Thyroid gland (tissue), 4 donors: ENCODE measurements around the gene EDDM13. TPM values are rescaled to one million over a fixed set of nuclear protein-coding genes. Genes with fewer than 3 reads are reported as not detected.
"Not testable (repeated sequence)": the region's sequence is repeated elsewhere in the genome, so short reads cannot be mapped to it uniquely, and the experiment has no call there.

Experiments used
- DNase-seq, 2 donors: peaks; one replicate each; pipeline ENCODE4 v3.0.0-alpha.2; 2019
- H3K27ac ChIP-seq, 3 donors: fragments of 200-600 bp; sonication (generic); 1 replicate in 2 of 3; 2 replicates in 1 of 3; pipeline ENCODE4 v1.5.1; 2016 to 2019; ENCODE audit warnings: mild to moderate bottlenecking in 1 of 3, moderate library complexity in 1 of 3
- H3K27me3 ChIP-seq: fragments of 200-600 bp; sonication (generic); one replicate; pipeline ENCODE4 v1.5.1; 2019
- H3K36me3 ChIP-seq, 2 donors: fragments of 200-600 bp; sonication (generic); one replicate each; pipeline ENCODE4 v1.5.1; 2016 to 2019
- H3K4me1 ChIP-seq, 2 donors: fragments of 200-600 bp; sonication (generic); one replicate each; pipeline ENCODE4 v1.5.1; 2017 to 2019
- H3K4me3 ChIP-seq, 3 donors: fragments of 200-600 bp; sonication (generic); replicated peaks in 1 of 3; 1 replicate in 2 of 3; 2 replicates in 1 of 3; pipeline ENCODE4 v1.5.1; 2016; ENCODE audit warnings: mild to moderate bottlenecking in 1 of 3
- H3K9me3 ChIP-seq: fragments of 200-600 bp; sonication (generic); one replicate; pipeline ENCODE4 v1.5.1; 2017
- POLR2A ChIP-seq, 2 donors: fragments of 450-650 bp; IDR thresholded peaks; one replicate each; pipeline ENCODE4 v1.6.1; 2017; ENCODE audit warnings: antibody characterized with exemption in 2 of 2, mild to moderate bottlenecking in 2 of 2, moderate library complexity in 1 of 2
- WGBS, 2 donors: methylation state at CpG; one replicate each; pipeline ENCODE4 v1.1.5; 2017; 5-methylcytosine and 5-hydroxymethylcytosine counted together
- intact Hi-C: fragments of 100-400 bp; cut with DNase I; formaldehyde crosslinking; loops from one replicate; pipeline ENCODE4 v1.15.1; 2023
- total RNA-seq, 4 donors: library from RNA; depleted of rRNA; stranded (reverse); fragments of >200 nt; gene quantifications; one replicate each; pipeline ENCODE4 v1.2.3, GENCODE V29; 2016
- TF ChIP-seq, protein P1 (sequence below), 6 experiments: fragments of 200-600 bp in 3 of 6; fragments of 450-650 bp in 3 of 6; sonication (generic) in 3 of 6; IDR thresholded peaks; one replicate each; pipeline ENCODE4 v1.5.1; 2016 to 2019; ENCODE audit warnings: antibody characterized with exemption in 6 of 6, mild to moderate bottlenecking in 2 of 6, inconsistent platforms in 1 of 6, moderate library complexity in 1 of 6

The EDDM13 gene
- total RNA-seq, 4 donors from 2014 or later: 2.0 TPM; not detected in 3

DNA sequence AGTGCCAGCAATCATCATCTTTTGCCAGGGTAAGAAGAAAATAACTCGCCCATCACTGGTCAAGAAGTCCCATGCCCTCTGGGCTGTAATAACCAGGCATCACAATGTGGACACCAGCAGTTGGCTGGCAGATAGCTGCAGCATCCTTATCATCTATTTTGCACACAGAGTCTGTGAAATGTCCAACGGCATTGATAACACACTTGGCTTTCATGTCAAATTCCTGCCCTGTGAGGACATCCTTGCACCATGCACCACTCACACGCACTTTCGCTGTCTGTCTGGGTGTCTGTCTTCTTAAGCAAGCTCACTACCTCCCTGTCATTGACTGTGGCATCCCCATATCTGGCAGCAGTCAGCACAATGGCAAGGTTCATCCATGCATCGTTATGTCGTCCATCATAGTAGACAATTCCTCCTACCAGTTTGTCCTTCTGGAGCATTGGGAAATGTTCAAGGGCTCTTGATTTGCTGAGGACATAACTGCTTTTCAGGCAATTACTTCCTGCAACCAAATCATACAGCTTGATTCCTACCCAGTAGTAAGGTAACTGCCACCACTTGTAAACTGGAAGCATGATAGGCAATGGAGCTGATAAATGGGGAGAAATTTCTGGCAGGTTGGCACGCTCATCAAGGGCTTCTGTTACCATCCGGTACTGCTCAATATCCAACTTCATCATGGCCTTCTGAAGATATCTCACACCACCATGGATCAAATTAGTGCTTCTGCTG, 48.9 kb downstream of the EDDM13 start:
- WGBS, 2 donors: 86 to 91% methylated on average over 8 of the region's 8 CpGs
- H3K9me3 ChIP-seq: no peaks in the 10 kb centered on the region
- no peaks in the 10 kb centered on the region for H3K27me3 ChIP-seq
- no peak overlapping the region for H3K4me3 ChIP-seq
- no peaks in the 10 kb centered on the region for H3K4me1 ChIP-seq
- TF ChIP-seq, protein P1, sequence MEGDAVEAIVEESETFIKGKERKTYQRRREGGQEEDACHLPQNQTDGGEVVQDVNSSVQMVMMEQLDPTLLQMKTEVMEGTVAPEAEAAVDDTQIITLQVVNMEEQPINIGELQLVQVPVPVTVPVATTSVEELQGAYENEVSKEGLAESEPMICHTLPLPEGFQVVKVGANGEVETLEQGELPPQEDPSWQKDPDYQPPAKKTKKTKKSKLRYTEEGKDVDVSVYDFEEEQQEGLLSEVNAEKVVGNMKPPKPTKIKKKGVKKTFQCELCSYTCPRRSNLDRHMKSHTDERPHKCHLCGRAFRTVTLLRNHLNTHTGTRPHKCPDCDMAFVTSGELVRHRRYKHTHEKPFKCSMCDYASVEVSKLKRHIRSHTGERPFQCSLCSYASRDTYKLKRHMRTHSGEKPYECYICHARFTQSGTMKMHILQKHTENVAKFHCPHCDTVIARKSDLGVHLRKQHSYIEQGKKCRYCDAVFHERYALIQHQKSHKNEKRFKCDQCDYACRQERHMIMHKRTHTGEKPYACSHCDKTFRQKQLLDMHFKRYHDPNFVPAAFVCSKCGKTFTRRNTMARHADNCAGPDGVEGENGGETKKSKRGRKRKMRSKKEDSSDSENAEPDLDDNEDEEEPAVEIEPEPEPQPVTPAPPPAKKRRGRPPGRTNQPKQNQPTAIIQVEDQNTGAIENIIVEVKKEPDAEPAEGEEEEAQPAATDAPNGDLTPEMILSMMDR (IDR thresholded peaks at IDR 0.05): no peak
- TF ChIP-seq POLR2A (IDR thresholded peaks at IDR 0.05): no peak
- intact Hi-C loops: no loop called here
- no peak for DNase-seq
- no peaks in the 10 kb centered on the region for H3K36me3 ChIP-seq
- H3K27ac ChIP-seq: no peak overlapping the region

- Histone ChIP-seq H3K9me3 (no peaks in the 10 kb centered on the region), H3K4me3 (no peak overlapping the region), H3K4me1 (no peaks in the 10 kb centered on the region), H3K36me3 (no peaks in the 10 kb centered on the region), H3K27me3 (no peaks in the 10 kb centered on the region), H3K27ac (no peak overlapping the region)
- intact Hi-C loops: no loop called here
- DNase-seq: no peak
- 73 to 82% methylated on average over 7 of the region's 7 CpGs for WGBS, 2 donors
- TF ChIP-seq, protein P1 (IDR thresholded peaks at IDR 0.05): no peak
- TF ChIP-seq POLR2A (IDR thresholded peaks at IDR 0.05): no peak
Observed at GRCh38 chr19:56321989-56322440, 49.5 kb downstream of the EDDM13 start.

DNA sequence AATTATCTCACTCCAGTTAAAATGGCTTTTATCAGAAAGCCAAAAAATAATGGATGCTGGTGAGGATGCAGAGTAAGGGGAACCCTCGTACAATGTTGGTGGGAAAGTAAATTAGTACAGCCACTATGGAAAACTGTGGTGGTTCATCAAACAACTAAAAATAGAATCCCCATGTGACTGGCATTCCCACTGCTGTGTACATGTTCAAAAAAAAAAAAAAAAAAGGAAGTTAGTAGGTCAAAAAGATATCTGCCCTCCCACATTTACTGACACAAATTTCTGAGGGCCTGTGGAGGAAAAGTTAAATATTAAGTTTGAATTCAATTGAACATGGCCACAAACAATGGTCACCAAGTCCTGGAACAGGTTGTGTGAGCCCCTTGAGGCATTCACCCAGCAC, 51.9 kb downstream of the EDDM13 start:
- intact Hi-C loops: no loop called here
- H3K4me1 ChIP-seq: no peaks in the 10 kb centered on the region
- DNase-seq: no peak
- no peak overlapping the region for H3K27ac ChIP-seq
- WGBS, 2 donors: 82 to 83% methylated on average over 1 of the region's 1 CpG
- no peaks in the 10 kb centered on the region for H3K9me3 ChIP-seq
- no peaks in the 10 kb centered on the region for H3K27me3 ChIP-seq
- no peaks in the 10 kb centered on the region for H3K36me3 ChIP-seq
- TF ChIP-seq POLR2A (IDR thresholded peaks at IDR 0.05): no peak
- TF ChIP-seq, protein P1 (IDR thresholded peaks at IDR 0.05): no peak
- no peak overlapping the region for H3K4me3 ChIP-seq

DNA sequence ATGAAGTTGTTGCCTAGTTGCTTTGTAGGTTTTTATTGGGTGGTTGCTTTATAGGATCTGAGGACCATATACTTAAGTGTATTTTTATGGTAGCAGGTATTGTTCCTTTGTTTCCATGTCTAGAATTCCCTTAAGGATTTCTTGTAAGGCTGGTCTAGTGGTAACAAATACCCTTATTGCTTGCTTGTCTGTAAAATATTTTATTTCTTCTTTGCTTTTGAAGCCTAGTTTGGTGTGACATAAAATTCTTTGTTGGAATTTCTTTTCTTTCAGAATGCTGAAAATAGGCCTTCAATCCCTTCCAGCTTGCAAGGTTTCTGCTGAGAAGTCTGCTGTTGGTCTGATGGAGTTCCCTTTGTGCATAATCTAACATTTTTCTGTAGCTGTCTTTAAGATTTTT, 60.1 kb downstream of the EDDM13 start:
- H3K27me3 ChIP-seq: no peaks in the 10 kb centered on the region
- no peak for DNase-seq
- H3K4me3 ChIP-seq: no peak overlapping the region
- H3K27ac ChIP-seq: no peak overlapping the region
- no peaks in the 10 kb centered on the region for H3K36me3 ChIP-seq
- no peak for TF ChIP-seq POLR2A (IDR thresholded peaks at IDR 0.05)
- TF ChIP-seq, protein P1 (IDR thresholded peaks at IDR 0.05): no peak
- intact Hi-C loops: no loop called here
- no peaks in the 10 kb centered on the region for H3K9me3 ChIP-seq
- no peaks in the 10 kb centered on the region for H3K4me1 ChIP-seq

GRCh38 chr19:56333506-56333905, 61.0 kb downstream of the EDDM13 start:
- TF ChIP-seq, protein P1 (IDR thresholded peaks at IDR 0.05): peak in 4 of 6 experiments; percentile 44 to 60 (median 50)
- no peak for TF ChIP-seq POLR2A (IDR thresholded peaks at IDR 0.05)
- DNase-seq: peak; percentile 21 to 33
- intact Hi-C loops: no loop called here

DNA sequence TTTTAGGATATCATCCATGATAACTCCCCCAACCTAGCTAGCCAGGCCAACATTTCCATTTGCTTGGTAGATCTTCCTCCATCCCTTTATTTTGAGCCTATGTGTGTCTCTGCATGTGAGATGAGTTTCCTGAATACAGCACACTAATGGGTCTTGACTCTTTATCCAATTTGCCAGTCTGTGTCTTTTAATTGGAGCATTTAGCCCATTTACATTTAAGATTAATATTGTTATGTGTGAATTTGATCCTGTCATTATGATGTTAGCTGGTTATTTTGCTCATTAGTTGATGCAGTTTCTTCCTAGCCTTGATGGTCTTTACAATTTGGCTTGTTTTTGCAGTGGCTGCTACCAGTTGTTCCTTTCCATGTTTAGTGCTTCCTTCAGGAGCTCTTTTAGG, 62.8 kb downstream of the EDDM13 start:
- H3K4me1 ChIP-seq, H3K27ac ChIP-seq, intact Hi-C loops, DNase-seq, H3K36me3 ChIP-seq, H3K27me3 ChIP-seq, H3K4me3 ChIP-seq, H3K9me3 ChIP-seq: not testable (repeated sequence)

More at GRCh38 chr19:56333506-56333905, 61.0 kb downstream of the EDDM13 start:
- no peak overlapping the region for H3K27ac ChIP-seq
- H3K4me1 ChIP-seq: no peaks in the 10 kb centered on the region
- H3K36me3 ChIP-seq: no peaks in the 10 kb centered on the region
- no peak overlapping the region for H3K4me3 ChIP-seq
- no peaks in the 10 kb centered on the region for H3K27me3 ChIP-seq
- no peaks in the 10 kb centered on the region for H3K9me3 ChIP-seq

DNA sequence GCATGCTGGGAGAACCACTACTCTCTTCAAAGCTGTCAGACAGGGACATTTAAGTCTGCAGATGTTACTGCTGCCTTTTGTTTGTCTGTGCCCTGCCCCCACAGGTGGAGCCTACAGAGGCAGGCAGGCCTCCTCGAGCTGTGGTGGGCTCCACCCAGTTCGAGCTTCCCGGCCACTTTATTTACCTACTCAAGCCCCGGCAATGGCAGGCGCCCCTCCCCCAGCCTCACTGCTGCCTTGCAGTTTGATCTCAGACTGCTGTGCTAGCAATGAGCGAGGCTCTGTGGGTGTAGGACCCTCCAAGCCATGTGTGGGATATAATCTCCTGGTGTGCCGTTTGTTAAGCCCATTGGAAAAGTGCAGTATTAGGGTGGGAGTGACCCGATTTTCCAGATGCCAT, 64.5 kb downstream of the EDDM13 start:
- H3K4me3 ChIP-seq, H3K27me3 ChIP-seq, DNase-seq, intact Hi-C loops, H3K4me1 ChIP-seq, H3K27ac ChIP-seq, H3K9me3 ChIP-seq, H3K36me3 ChIP-seq: not testable (repeated sequence)
- whole genome bisulfite sequencing, 2 donors: 83 to 89% methylated on average over 1 to 8 of the region's 8 CpGs

GRCh38 chr19:56339031-56339430, 66.5 kb downstream of the EDDM13 start:
- H3K36me3 ChIP-seq, DNase-seq, H3K27me3 ChIP-seq, H3K4me1 ChIP-seq, intact Hi-C loops, H3K4me3 ChIP-seq, H3K27ac ChIP-seq, H3K9me3 ChIP-seq: not testable (repeated sequence)
- 89 to 91% methylated on average over 8 to 9 of the region's 10 CpGs for WGBS, 2 donors
